Liver (tissue), 3 donors: ENCODE results near the gene ARHGAP27.

Experiments
- ATF3 ChIP-seq: IDR thresholded peaks from 2 replicates; pipeline ENCODE4 v1.6.1; 2016; ENCODE audit warnings: antibody characterized with exemption
- CTCF ChIP-seq: fragments of 150-350 bp; IDR thresholded peaks from 2 replicates; pipeline ENCODE4 v1.5.1; 2017; ENCODE audit warnings: improper control_type of control experiment, low read depth, low read length; ENCODE audit not compliant: missing input control
- GABPA ChIP-seq, 2 donors: IDR thresholded peaks in 1 of 2; conservative IDR thresholded peaks in 1 of 2; 2 replicates each; pipeline ENCODE4 v1.6.1; 2016; ENCODE audit warnings: antibody characterized with exemption in 2 of 2, mild to moderate bottlenecking in 1 of 2, moderate library complexity in 1 of 2
- RAD21 ChIP-seq, 2 donors: IDR thresholded peaks; 2 replicates each; pipeline ENCODE4 v1.6.1; 2016; ENCODE audit warnings: antibody characterized with exemption in 2 of 2, mild to moderate bottlenecking in 2 of 2
- YY1 ChIP-seq: IDR thresholded peaks from 2 replicates; pipeline ENCODE4 v1.6.1; 2016; ENCODE audit warnings: antibody characterized with exemption, mild to moderate bottlenecking
- TF ChIP-seq, protein P1 (sequence below): IDR thresholded peaks from 2 replicates; pipeline ENCODE4 v1.6.1; 2016; ENCODE audit warnings: antibody characterized with exemption, mild to moderate bottlenecking
- donor health status: healthy.
- donor health status: healthy.

GRCh38 chr17:45438931-45439610 lies 6.4 kb upstream of the ARHGAP27 start:
- no peak for TF ChIP-seq RAD21 (IDR thresholded peaks at IDR 0.05)
- TF ChIP-seq CTCF = no peak
- no peak for TF ChIP-seq GABPA (IDR thresholded peaks at IDR 0.05 in 1 of 2, conservative IDR thresholded peaks at IDR 0.05 in 1 of 2)
- TF ChIP-seq, protein P1, sequence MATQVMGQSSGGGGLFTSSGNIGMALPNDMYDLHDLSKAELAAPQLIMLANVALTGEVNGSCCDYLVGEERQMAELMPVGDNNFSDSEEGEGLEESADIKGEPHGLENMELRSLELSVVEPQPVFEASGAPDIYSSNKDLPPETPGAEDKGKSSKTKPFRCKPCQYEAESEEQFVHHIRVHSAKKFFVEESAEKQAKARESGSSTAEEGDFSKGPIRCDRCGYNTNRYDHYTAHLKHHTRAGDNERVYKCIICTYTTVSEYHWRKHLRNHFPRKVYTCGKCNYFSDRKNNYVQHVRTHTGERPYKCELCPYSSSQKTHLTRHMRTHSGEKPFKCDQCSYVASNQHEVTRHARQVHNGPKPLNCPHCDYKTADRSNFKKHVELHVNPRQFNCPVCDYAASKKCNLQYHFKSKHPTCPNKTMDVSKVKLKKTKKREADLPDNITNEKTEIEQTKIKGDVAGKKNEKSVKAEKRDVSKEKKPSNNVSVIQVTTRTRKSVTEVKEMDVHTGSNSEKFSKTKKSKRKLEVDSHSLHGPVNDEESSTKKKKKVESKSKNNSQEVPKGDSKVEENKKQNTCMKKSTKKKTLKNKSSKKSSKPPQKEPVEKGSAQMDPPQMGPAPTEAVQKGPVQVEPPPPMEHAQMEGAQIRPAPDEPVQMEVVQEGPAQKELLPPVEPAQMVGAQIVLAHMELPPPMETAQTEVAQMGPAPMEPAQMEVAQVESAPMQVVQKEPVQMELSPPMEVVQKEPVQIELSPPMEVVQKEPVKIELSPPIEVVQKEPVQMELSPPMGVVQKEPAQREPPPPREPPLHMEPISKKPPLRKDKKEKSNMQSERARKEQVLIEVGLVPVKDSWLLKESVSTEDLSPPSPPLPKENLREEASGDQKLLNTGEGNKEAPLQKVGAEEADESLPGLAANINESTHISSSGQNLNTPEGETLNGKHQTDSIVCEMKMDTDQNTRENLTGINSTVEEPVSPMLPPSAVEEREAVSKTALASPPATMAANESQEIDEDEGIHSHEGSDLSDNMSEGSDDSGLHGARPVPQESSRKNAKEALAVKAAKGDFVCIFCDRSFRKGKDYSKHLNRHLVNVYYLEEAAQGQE = no peak
- no peak for TF ChIP-seq YY1
- TF ChIP-seq ATF3 = no peak
